Hypothalamus (tissue), 51 donors: ENCODE results near the gene NXNL1.

Source experiments
- DNase-seq, 51 donors: peaks; one replicate each; lab custom pipeline; 2025; lab: John Stamatoyannopoulos, UW

Gene NXNL1

DNA sequence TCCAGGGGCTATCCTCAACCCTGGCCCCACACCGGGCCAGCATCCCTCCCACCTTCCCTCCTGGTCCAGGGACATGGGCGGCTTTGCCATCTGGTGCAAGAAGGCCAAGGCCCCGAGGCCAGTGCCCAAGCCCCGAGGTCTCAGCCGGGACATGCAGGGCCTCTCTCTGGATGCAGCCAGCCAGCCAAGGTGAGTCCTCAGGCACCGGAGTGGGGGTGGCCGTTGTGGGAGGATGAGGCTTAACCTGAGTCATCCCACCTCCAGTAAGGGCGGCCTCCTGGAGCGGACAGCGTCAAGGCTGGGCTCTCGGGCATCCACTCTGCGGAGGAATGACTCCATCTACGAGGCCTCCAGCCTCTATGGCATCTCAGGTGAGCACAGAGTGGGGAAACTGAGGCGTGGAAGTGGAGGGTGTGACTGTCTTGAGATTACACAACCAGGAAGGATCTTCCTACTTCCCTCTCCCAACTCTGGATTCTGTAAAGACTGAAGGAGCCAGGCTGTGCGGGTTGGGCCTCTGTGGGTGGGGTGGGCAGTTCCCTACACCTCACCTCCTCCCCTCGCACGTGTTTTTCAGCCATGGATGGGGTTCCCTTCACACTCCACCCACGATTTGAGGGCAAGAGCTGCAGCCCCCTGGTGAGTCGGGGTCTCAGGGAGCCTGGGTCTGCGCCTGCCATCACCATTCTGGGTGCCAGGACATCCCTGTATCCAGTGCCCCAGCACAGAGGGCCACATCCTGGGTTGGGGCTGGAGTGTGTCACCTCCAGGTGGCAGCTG, 37.1 kb downstream of the NXNL1 start:
- no peak for DNase-seq

DNA sequence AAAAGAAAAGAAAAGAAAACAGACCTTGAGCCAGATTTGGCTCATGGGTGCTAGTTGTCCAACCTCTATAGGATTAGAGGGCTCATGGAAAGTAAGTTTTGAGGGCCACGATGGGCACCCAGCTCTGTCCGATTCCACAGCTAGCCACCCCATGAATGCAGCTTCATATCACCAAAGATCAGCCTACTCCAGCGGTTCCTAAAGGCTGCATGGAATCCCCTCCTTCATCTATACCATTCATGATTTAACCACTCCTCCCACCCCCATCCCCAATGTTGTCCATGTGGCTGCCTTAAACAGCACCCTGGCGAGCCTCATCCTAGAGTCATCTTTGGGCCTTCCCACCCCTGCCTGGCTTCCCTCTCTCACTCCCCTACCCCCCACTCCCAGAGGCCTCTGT, 38.8 kb downstream of the NXNL1 start:
- DNase-seq: no peak

DNA sequence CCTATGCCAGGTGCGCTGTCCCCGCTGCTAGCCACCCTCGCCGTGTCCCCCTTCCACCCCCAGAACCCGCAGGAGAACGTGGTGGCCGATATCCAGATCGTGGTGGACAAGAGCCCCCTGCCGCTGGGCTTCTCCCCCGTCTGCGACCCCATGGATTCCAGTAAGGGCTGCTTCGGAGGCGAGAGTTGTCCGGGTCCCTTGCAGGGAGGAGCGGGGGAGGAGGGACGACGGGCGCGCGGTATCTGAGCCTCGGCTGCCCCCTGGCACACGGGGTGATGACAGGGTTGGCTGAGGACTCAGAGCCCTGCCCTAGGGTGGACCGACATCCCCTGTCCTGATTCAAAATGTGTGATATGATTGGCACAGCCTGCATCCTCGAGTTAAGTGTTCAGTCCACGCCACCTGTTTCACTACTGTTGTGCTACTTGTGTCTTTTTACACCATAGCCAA, 40.2 kb downstream of the NXNL1 start:
- peak in 8 of 51 donors; percentile 5 to 27 (median 21) for DNase-seq

DNA sequence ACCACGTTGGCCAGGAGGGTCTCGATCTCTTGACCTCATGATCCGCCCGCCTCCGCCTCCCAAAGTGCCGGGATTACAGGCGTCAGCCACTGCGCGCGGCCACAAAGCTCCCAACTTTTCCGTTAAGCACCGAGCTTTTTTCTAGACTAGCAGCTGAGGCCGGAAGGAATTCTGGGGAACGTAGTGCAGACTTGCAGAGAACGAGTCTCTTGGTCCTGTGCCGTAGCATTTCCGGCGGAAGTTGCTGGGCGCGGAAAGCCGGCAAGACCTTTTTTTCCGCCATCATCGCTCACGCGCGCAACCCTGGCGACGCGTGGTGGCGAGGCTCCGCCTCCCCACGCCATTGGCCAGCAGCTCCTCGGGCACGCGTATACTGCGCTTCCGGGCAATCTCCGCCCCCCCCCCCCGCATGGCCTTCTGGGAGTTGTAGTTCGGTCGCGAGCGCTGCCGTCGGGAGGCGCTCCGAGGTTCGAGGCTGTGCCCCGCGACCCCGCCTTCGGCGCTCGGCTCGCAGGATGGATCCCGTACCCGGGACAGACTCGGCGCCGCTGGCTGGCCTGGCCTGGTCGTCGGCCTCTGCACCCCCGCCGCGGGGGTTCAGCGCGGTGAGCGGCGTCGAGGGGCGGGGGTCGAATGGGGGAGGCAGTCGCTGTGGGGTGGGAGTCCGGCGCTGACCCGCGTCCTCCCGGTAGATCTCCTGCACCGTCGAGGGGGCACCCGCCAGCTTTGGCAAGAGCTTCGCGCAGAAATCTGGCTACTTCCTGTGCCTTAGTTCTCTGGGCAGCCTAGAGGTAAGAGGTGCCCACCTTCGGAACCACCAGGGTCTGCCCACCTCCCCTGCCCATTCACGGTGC, 40.9 kb downstream of the NXNL1 start, which contains the start of gene MVB12A:
TSS of gene MVB12A (plus strand) at position 427 of the 854 bp plus-strand sequence. CDS start at position 516, 89 bp downstream.
- DNase-seq: peak; percentile 66 to 99 (median 96)

DNA sequence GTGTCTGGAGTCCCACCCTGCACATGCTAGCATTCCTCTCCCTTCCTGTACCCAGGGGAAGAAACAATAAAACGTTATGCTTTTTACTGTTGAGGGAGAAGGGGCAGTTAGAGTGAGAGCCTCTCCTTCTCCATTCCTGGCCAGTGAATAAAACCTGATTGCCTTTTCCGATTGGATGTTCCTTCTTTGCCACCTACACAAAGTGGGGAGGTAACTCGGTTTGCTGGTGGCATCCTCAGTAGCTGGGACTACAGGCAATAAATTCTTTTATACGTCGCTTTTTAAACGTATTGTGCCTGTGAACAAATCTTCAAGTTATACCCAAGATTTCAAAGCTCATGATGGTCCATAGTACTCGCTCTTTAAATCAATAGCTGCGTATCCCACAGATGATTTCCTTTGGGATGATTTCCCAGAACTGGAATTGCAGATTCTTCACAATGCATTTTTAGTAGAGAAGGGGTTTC, 41.5 kb downstream of the NXNL1 start:
- no peak for DNase-seq

DNA sequence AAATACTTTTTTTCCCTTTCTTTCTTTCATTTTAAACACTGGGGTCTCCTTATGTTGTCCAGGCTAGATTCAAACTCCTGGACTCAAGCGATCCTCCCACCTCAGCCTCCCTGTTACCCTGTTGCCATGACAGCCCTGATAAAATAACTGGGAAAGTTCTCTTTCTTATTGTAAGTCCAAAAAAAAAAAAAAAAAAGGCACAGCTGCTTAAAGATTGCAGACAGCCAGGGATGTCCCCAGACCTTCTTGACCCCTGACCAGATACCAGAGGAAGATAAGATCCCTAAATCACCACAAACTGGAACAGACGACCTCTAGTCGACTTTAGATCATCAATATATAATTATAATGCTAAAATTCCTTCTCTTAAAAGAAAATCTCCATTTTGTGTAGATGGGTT, 42.0 kb downstream of the NXNL1 start:
- DNase-seq: no peak

DNA sequence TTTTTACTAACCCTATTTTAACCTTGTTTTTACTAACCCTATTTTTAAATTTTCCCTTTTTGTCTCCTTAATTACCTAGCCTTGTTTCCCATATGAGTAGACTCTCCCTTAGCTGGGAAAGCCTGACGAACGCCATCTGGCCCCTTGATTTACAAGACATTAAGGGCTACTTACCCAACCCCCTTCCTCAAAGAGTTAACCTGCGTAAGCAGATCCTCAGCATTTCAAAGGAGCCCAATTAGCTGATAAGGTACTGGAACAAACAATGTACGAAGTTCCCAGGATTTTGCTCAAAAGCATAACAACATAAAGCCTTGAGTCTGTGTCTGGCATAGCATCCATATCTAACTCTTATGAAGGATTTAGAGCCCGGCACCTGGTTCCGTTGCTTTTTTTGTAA, 45.6 kb downstream of the NXNL1 start:
- DNase-seq: no peak

DNA sequence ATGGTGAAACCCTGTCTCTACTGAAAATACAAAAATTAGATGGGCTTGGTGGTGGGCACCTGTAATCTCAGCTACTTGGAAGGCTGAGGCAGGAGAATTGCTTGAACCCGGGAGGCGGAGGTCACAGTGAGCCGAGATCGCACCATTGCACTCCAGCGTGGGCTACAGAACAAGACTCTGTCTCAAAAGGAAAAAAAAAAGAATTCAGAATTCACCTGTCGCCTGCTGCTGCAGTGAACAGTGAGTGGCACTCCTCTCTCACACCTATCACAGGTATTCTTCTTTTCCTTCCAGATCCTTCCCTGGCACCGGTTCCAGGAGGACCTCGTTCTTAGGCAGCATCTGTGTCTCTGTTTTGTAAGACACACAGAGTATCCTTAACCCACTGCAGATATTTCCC, 46.6 kb downstream of the NXNL1 start:
- no peak for DNase-seq

DNA sequence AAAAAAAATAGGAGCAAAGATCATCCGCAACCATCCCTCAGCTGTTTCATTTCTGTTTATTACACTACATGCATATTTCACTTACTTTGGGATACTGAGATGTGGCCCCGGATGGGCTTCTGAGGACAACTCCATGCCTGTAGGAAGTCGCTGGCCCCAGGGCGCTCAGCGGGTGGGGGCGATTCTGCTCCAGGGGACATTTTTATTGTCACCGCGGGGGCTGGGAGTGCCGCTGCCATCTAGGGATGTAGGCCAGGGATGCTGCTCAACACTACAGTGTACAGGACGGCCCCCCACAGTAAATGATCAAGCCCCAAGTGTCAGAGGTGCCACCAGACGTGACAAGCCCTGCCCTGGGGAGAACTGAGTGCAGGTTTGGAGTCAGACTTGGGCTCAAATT, 48.9 kb downstream of the NXNL1 start:
- DNase-seq: no peak

DNA sequence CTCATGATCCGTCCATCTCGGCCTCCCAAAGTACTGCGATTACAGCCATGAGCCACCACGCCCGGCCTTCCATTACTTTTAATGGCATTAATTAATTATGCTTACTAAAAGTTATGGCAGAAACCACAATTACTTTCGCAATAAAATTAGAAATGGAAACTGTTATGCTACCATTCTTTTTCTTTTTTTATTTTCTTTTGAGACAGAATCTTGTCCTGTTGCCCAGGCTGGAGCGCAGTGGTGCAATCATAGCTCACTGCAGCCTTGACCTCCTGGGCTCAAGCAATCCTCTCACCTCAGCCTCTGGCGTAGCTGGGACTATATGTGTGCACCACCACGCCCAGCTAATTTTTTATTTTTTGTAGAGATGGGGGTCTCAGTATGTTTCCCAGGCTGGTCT, 50.7 kb downstream of the NXNL1 start:
- DNase-seq: no peak

DNA sequence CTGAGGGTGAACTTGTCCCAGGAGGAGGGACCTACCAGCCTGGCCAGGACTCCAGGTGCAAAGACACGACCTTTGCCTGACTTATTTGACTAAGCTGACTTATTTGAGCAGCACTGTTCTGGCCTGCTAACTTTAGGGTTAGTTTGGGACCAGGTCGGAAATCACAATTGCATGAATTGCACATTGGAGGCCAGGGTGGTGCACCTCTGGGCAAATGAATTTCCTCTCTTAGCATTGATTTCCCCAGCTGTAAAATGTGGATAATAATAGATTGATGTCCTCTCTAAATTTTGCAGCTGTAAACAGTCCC, 53.9 kb downstream of the NXNL1 start:
- no peak for DNase-seq

DNA sequence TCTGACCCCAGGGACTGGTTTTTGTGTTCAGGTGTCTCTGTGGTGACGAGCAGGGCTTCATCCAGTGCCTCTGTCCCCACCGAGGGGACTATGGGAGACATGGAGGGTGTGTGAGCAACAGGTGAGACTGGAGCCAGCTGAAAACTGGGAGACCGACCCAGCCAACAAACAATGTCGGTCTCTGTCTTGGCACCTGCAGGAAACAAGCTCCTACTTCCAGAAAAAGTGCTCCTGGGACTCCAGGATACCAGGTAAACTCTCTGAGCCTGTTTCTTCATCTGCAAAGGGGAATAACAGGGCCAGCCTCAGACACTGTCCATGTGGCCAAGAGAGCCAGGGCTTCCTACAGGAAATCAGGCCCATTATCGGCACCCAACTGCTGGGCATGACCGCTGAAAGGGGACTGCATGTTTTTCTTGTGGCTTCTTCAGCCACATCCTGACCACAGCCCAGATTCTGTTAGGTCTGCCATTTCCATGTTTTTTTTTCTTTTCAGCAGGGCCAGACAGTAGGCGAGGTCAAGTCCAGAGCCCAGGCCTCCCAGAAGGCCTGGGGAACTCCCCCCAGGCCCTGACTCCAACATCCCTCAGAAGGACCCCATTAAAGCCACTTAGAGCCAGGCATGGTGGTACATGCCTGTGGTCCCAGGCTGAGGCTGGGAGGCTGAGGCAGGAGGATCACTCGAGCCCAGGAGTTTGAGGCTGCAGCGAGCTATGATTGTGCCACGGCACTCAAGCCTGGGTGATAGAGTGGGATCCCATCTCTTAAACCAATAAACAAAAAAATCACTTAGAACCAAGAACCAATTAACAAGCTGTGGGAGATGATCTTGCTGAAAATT, 54.5 kb downstream of the NXNL1 start:
- DNase-seq: peak in 4 of 51 donors; percentile 9 to 32 (median 11)
